ENCODE data around the gene NEURL1.

DNA sequence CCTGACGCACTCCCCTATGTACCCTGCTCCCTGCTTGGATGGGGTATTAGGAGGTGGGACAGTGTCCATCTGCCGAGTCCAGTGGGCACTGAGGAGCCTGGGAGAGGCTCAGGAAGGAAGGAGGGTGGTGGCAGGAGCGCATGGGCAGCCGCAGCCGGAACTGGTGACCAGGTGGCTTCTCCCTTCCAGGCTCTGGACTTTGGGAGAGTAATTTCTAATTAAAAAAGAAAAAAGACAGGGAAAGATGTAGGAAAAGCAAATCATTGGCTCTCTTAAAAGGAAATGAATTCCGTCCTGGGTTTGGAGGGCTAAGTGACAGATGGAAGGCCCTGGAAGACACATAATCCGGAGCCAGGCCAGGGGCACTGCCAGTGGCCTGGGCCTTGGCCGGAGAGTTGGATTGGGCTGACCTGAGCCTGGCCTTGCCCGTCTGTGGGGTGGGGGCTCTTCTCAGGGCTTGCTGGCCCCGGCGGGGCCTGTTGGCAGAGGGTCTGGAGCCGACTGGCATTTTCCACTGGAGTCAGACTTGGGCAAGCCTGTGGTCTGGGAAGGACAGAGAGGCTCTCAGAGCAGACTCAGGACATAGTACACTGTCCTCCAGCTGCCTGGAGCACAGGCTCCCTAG is 63.0 kb downstream of the NEURL1 start:
- TF ChIP-seq, protein P1, sequence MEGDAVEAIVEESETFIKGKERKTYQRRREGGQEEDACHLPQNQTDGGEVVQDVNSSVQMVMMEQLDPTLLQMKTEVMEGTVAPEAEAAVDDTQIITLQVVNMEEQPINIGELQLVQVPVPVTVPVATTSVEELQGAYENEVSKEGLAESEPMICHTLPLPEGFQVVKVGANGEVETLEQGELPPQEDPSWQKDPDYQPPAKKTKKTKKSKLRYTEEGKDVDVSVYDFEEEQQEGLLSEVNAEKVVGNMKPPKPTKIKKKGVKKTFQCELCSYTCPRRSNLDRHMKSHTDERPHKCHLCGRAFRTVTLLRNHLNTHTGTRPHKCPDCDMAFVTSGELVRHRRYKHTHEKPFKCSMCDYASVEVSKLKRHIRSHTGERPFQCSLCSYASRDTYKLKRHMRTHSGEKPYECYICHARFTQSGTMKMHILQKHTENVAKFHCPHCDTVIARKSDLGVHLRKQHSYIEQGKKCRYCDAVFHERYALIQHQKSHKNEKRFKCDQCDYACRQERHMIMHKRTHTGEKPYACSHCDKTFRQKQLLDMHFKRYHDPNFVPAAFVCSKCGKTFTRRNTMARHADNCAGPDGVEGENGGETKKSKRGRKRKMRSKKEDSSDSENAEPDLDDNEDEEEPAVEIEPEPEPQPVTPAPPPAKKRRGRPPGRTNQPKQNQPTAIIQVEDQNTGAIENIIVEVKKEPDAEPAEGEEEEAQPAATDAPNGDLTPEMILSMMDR (IDR thresholded peaks at IDR 0.05) = no peak
- TF ChIP-seq POLR2A (IDR thresholded peaks at IDR 0.05) = no peak

Measured in ovary (tissue), 3 donors.